GM12878 (cell line): Measurements from ENCODE around the gene ZNF462. TPM values are rescaled to one million over a fixed set of nuclear protein-coding genes. Genes with fewer than 3 reads are reported as not detected.

Source experiments
- ATAC-seq: fragments of 200-7000 bp; cut with Tn5 transposase; 3 replicates; pipeline ENCODE4 v1.9.1; 2020; ENCODE audit warnings: mild to moderate bottlenecking, moderate library complexity
- BruUV-seq: library from RNA; stranded (reverse); fragments of 400-500 nt; replicated peaks from 2 replicates; lab custom pipeline; 2021; lab: Mats Ljungman, UMichigan
- CTCF ChIA-PET: fragments of 300-600 bp; sonication (Branson Sonifier 250); formaldehyde crosslinking; extraction: SDS; loops from one replicate; lab custom pipeline; 2021; ENCODE audit warnings: inconsistent platforms; lab: Yijun Ruan, JAX
- POLR2A ChIA-PET: fragments of 350-600 bp; formaldehyde crosslinking; extraction: SDS; loops from one replicate; lab custom pipeline; 2021; ENCODE audit warnings: inconsistent platforms; lab: Charles Lee
- RAD21 ChIA-PET: fragments of 300-600 bp; sonication (Branson Sonifier 250); formaldehyde crosslinking; loops from one replicate; lab custom pipeline; 2023; ENCODE audit warnings: antibody characterized with exemption; ENCODE audit not compliant: unreplicated experiment; lab: Charles Lee
- SMC1A ChIA-PET: fragments of 300-600 bp; sonication (Branson Sonifier 250); formaldehyde crosslinking; loops from one replicate; lab custom pipeline; 2023; ENCODE audit not compliant: unreplicated experiment, uncharacterized antibody; lab: Charles Lee
- DNase-seq: peaks from one replicate; pipeline ENCODE4 v3.0.0-alpha.2; 2011; ENCODE audit warnings: low read depth, low spot score
- FAIRE-seq: peaks from 3 replicates; lab custom pipeline; 2011; peaks lifted over from hg19 to GRCh38; lab: Jason Lieb, UNC
- H2AFZ ChIP-seq: 2 replicates; pipeline ENCODE4 v1.6.0; 2011; ENCODE audit warnings: low read depth, low read length, control low read depth; ENCODE audit not compliant: control insufficient read depth
- H3K27ac ChIP-seq: 2 replicates; pipeline ENCODE4 v1.5.1; 2011; ENCODE audit warnings: control low read depth; ENCODE audit not compliant: control insufficient read depth, insufficient read depth
- H3K27me3 ChIP-seq, 2 experiments: replicated peaks in 1 of 2; 2 replicates each; pipeline versions ENCODE4 v1.6.0 to v1.6.1; 2011; ENCODE audit warnings: low read length in 1 of 2; ENCODE audit not compliant: control insufficient read depth in 2 of 2, insufficient read depth in 2 of 2
- H3K36me3 ChIP-seq, 2 experiments: 2 replicates each; pipeline ENCODE4 v1.5.1; 2011; ENCODE audit warnings: low read length in 1 of 2; ENCODE audit not compliant: control insufficient read depth in 2 of 2, insufficient read depth in 2 of 2
- H3K4me1 ChIP-seq: 2 replicates; pipeline ENCODE4 v1.6.1; 2011; ENCODE audit warnings: mild to moderate bottlenecking, low read length, moderate library complexity, mixed read lengths; ENCODE audit not compliant: control insufficient read depth, insufficient read depth
- H3K4me2 ChIP-seq: 2 replicates; pipeline ENCODE4 v1.6.0; 2011; ENCODE audit warnings: control low read depth; ENCODE audit not compliant: control insufficient read depth, insufficient read depth
- H3K4me3 ChIP-seq: fragments of 200-600 bp; sonication (generic); 2 replicates; pipeline ENCODE4 v1.5.1; 2016
- H3K79me2 ChIP-seq: 2 replicates; pipeline ENCODE4 v1.6.0; 2011; ENCODE audit warnings: low read length; ENCODE audit not compliant: control insufficient read depth, insufficient read depth
- H3K9ac ChIP-seq: 2 replicates; pipeline ENCODE4 v1.8.0; 2011; ENCODE audit warnings: low read length, control low read depth, mixed read lengths; ENCODE audit not compliant: control insufficient read depth, insufficient read depth
- H3K9me3 ChIP-seq: replicated peaks from 3 replicates; pipeline ENCODE4 v1.5.1; 2011; ENCODE audit warnings: mild to moderate bottlenecking, low read length; ENCODE audit not compliant: control insufficient read depth, insufficient read depth
- H4K20me1 ChIP-seq: 2 replicates; pipeline ENCODE4 v1.6.0; 2011; ENCODE audit not compliant: control insufficient read depth, insufficient read depth
- ATF7 ChIP-seq: fragments of 450-650 bp; IDR thresholded peaks from 2 replicates; pipeline ENCODE4 v1.6.1; 2016; ENCODE audit warnings: low read depth, mild to moderate bottlenecking
- BCL11A ChIP-seq: IDR thresholded peaks from 2 replicates; pipeline ENCODE4 v1.6.1; 2011; ENCODE audit warnings: low read depth, low read length
- BHLHE40 ChIP-seq, 2 experiments: fragments of 450-650 bp in 1 of 2; IDR thresholded peaks; 2 replicates each; pipeline ENCODE4 v1.6.1; 2011 to 2017; ENCODE audit warnings: low read depth in 2 of 2, borderline replicate concordance in 1 of 2, improper control_type of control experiment in 1 of 2, low read length in 1 of 2, mild to moderate bottlenecking in 1 of 2
- HSF1 ChIP-seq: fragments of 150-350 bp; IDR thresholded peaks from 2 replicates; pipeline ENCODE4 v1.6.1; 2014; ENCODE audit warnings: mild to moderate bottlenecking, low read depth, low read length
- JUND ChIP-seq: IDR thresholded peaks from 2 replicates; pipeline ENCODE4 v1.6.1; 2012; ENCODE audit warnings: low read depth, mild to moderate bottlenecking, low read length, improper control_type of control experiment, moderate library complexity
- MLLT1 ChIP-seq: fragments of 450-650 bp; IDR thresholded peaks from 2 replicates; pipeline ENCODE4 v1.6.1; 2016; ENCODE audit warnings: mild to moderate bottlenecking
- MTA2 ChIP-seq: fragments of 450-650 bp; IDR thresholded peaks from 2 replicates; pipeline ENCODE4 v1.6.1; 2016; ENCODE audit warnings: low read depth, mild to moderate bottlenecking, moderate library complexity
- NR2C2 ChIP-seq: IDR thresholded peaks from 2 replicates; pipeline ENCODE4 v1.6.1; 2011; ENCODE audit warnings: borderline replicate concordance, low read depth; ENCODE audit not compliant: control insufficient read depth, insufficient read length
- NR2F1 ChIP-seq: fragments of 450-650 bp; conservative IDR thresholded peaks from 2 replicates; pipeline ENCODE4 v1.6.1; 2017; ENCODE audit warnings: mild to moderate bottlenecking
- SIX5 ChIP-seq: IDR thresholded peaks from 2 replicates; pipeline ENCODE4 v1.6.1; 2011; ENCODE audit warnings: mild to moderate bottlenecking, low read depth, low read length, moderate library complexity; ENCODE audit not compliant: severe bottlenecking
- TCF7 ChIP-seq: IDR thresholded peaks from 2 replicates; pipeline ENCODE4 v1.6.1; 2014; ENCODE audit warnings: antibody characterized with exemption, borderline replicate concordance
- USF2 ChIP-seq: IDR thresholded peaks from 2 replicates; pipeline ENCODE4 v1.6.1; 2011; ENCODE audit warnings: low read depth, low read length, improper control_type of control experiment, borderline replicate concordance
- WRNIP1 ChIP-seq: IDR thresholded peaks from 2 replicates; pipeline ENCODE4 v1.6.1; 2011; ENCODE audit warnings: low read depth, low read length, improper control_type of control experiment, borderline replicate concordance
- ZBTB4 ChIP-seq: fragments of 450-650 bp; formaldehyde crosslinking; IDR thresholded peaks from 2 replicates; pipeline ENCODE4 v1.4.0; 2022; ENCODE audit warnings: mild to moderate bottlenecking, moderate library complexity
- ZNF24 ChIP-seq: fragments of 450-650 bp; IDR thresholded peaks from 2 replicates; pipeline ENCODE4 v1.6.1; 2017; ENCODE audit warnings: antibody characterized with exemption, mild to moderate bottlenecking
- ZNF622 ChIP-seq: fragments of 450-650 bp; IDR thresholded peaks from 2 replicates; pipeline ENCODE4 v1.6.1; 2017; ENCODE audit warnings: mild to moderate bottlenecking, inconsistent platforms
- WGBS: methylation state at CpG from one replicate; pipeline ENCODE4 v1.1.6; 2016; ENCODE audit warnings: low lambda C conversion rate; ENCODE audit not compliant: insufficient replicate concordance, insufficient coverage; ENCODE audit errors: missing lambda C conversion rate; 5-methylcytosine and 5-hydroxymethylcytosine counted together
- in situ Hi-C: fragments of 300-500 bp; cut with MboI; formaldehyde crosslinking; loops from 9 replicates; pipeline ENCODE4 v1.14.3; 2018; ENCODE audit warnings: mixed read lengths
- intact Hi-C: fragments of 100-400 bp; cut with micrococcal nuclease; formaldehyde crosslinking; loops from one replicate; pipeline ENCODE4 v1.14.2; 2022; ENCODE audit not compliant: unreplicated experiment
- polyA plus RNA-seq, 11 experiments: library from polyadenylated mRNA; depleted of rRNA in 4 of 11; unstranded in 6 of 11; stranded (reverse) in 5 of 11; fragments of >200 nt; fragmentation: Nextera tagmentation in 4 of 11; fragmentation: Illumina TruSeq in 1 of 11; extraction: Ambion mirVana in 4 of 11; extraction: Trizol in 1 of 11; gene quantifications; 1 replicate in 1 of 11; 2 replicates in 10 of 11; pipeline versions ENCODE4 v1.2.1 to v1.2.3, GENCODE V29; 2011 to 2016; ENCODE audit warnings: inconsistent platforms in 2 of 11, missing spikeins in 2 of 11, low read depth in 1 of 11
- total RNA-seq, 4 experiments: library from RNA; depleted of rRNA in 3 of 4; stranded (reverse); fragments of >200 nt in 3 of 4; fragmentation: Illumina TruSeq in 1 of 4; extraction: Trizol in 1 of 4; gene quantifications; 2 replicates each; pipeline versions ENCODE4 v1.2.1 to v1.2.3, GENCODE V29; 2013 to 2021

Gene ZNF462
- total and polyA plus RNA-seq, 10 of the 15 experiments (the other 5 are each of a cell fraction or from before 2014, with no cell fraction given) = 0.27 to 13.7 (median 0.55) TPM

- DNase-seq (peak; percentile 48), FAIRE-seq (no peak), ATAC-seq (peak; percentile 74)
- no peak overlapping the region for H3K27ac ChIP-seq
- H2AFZ ChIP-seq = no peak overlapping the region
- WGBS = 0% methylated on average over 2 of the region's 2 CpGs
- no peak overlapping the region for H3K9ac ChIP-seq
- RAD21 ChIA-PET = interaction anchor here (0.7 to 8.1 kb wide), 33 partner anchors 14 to 670 kb away, joined by 3 to 80 read pairs (median 5); partner anchors contain the start of gene RAD23B
- H3K4me3 ChIP-seq = no peak overlapping the region
- H4K20me1 ChIP-seq = no peaks in the 10 kb centered on the region
- no peaks in the 10 kb centered on the region; the same call in 2 of the 3 replicates for H3K9me3 ChIP-seq
- BruUV-seq = no TSS peak
- H3K4me1 ChIP-seq = peaks cover 21% of the 10 kb centered on the region
- peaks cover 0 to under 1% of the 10 kb centered on the region in 2 experiments; a peak in 1 of 4 replicates for H3K36me3 ChIP-seq
- CTCF ChIA-PET = interaction anchor here (0.6 to 4.3 kb wide), 14 partner anchors 14 to 696 kb away, joined by 3 to 26 read pairs (median 4); no protein-coding TSS in a partner anchor
- in situ Hi-C loops = no loop called here
- intact Hi-C loops = loop anchor here (1.0 to 5.0 kb wide), 7 partner anchors 16 to 558 kb away; no protein-coding TSS in a partner anchor
- no peaks in the 10 kb centered on the region for H3K79me2 ChIP-seq
- H3K27me3 ChIP-seq = no peaks in the 10 kb centered on the region; a peak in 1 of 4 replicates
- POLR2A ChIA-PET = interaction anchor here (0.6 to 2.3 kb wide), 10 partner anchors 11 to 1502 kb away, joined by 3 to 12 read pairs (median 4); no protein-coding TSS in a partner anchor
- H3K4me2 ChIP-seq = no peak overlapping the region; the same call in 1 of the 2 replicates
- SMC1A ChIA-PET = interaction anchor here (0.7 to 5.5 kb wide), 46 partner anchors 8 to 696 kb away, joined by 3 to 65 read pairs (median 5); partner anchors contain the start of gene ZNF462
- TF ChIP-seq SIX5 = no peak
- TF ChIP-seq BCL11A = peak; percentile 62; the same call in 1 of the 2 replicates
- no peak for TF ChIP-seq WRNIP1
- peak; percentile 46 for TF ChIP-seq NR2F1
- peak; percentile 72 for TF ChIP-seq ZNF24
- peak; percentile 89 for TF ChIP-seq MTA2
- TF ChIP-seq BHLHE40 (IDR thresholded peaks at IDR 0.05; ENCODE audit: borderline replicate concordance in 1 of 2, low read depth in 2 of 2, low read length in 1 of 2) = peak in 1 of 2 experiments; percentile 62; a peak in 2 of 4 replicates
- TF ChIP-seq ATF7 = peak; percentile 98
- no peak for TF ChIP-seq TCF7
- no peak for TF ChIP-seq USF2
- TF ChIP-seq MLLT1 = peak; percentile 26; the same call in 1 of the 2 replicates
- no peak for TF ChIP-seq NR2C2
- TF ChIP-seq HSF1 = no peak
- peak; percentile 66; the same call in 1 of the 2 replicates for TF ChIP-seq JUND
- TF ChIP-seq ZBTB4 (CRISPR knock-in tag) = no peak
- no peak for TF ChIP-seq ZNF622
Measured at GRCh38 chr9:106980551-106981101, 117.7 kb downstream of the ZNF462 start.
